ENCODE results near the gene ARHGAP25.
A peak's percentile ranks its signal among the peaks of the same experiment; 100 is the strongest.

Gene ARHGAP25

GRCh38 chr2:68767031-68767961 is 32.7 kb downstream of the ARHGAP25 start:
- DNase-seq (ENCODE audit: low spot score): peak; percentile 65

- DNase-seq (ENCODE audit: low spot score): no peak
These were observed 33.4 kb downstream of the ARHGAP25 start for GRCh38 chr2:68767996-68768395.

GRCh38 chr2:68768461-68768860 is 33.9 kb downstream of the ARHGAP25 start:
- peak; percentile 26 for DNase-seq (ENCODE audit: low spot score)

- no peak for DNase-seq (ENCODE audit: low spot score)
These were observed 34.3 kb downstream of the ARHGAP25 start for GRCh38 chr2:68768951-68769350.

- no peak for DNase-seq (ENCODE audit: low spot score)
These were observed 35.1 kb downstream of the ARHGAP25 start for GRCh38 chr2:68769586-68770270.

GRCh38 chr2:68770271-68771111 is 35.9 kb downstream of the ARHGAP25 start:
- peak; percentile 28 for DNase-seq (ENCODE audit: low spot score)

- no peak for DNase-seq (ENCODE audit: low spot score)
These were observed 36.7 kb downstream of the ARHGAP25 start for GRCh38 chr2:68771211-68771751.

- no peak for DNase-seq (ENCODE audit: low spot score)
These were observed 37.5 kb downstream of the ARHGAP25 start for GRCh38 chr2:68772109-68772508.

- peak; percentile 65 for DNase-seq (ENCODE audit: low spot score)
These were observed 40.1 kb downstream of the ARHGAP25 start for GRCh38 chr2:68774569-68775271.

- DNase-seq (ENCODE audit: low spot score): no peak
These were observed 40.7 kb downstream of the ARHGAP25 start for GRCh38 chr2:68775272-68775842.

- no peak for DNase-seq (ENCODE audit: low spot score)
These were observed 41.5 kb downstream of the ARHGAP25 start for GRCh38 chr2:68776124-68776523.

- DNase-seq (ENCODE audit: low spot score): no peak
These were observed 45.0 kb downstream of the ARHGAP25 start for GRCh38 chr2:68779595-68779994.

GRCh38 chr2:68784188-68784587 is 49.6 kb downstream of the ARHGAP25 start:
- no peak for DNase-seq (ENCODE audit: low spot score)

GRCh38 chr2:68784915-68785314 is 50.3 kb downstream of the ARHGAP25 start:
- no peak for DNase-seq (ENCODE audit: low spot score)

- DNase-seq (ENCODE audit: low spot score): no peak
These were observed 52.7 kb downstream of the ARHGAP25 start for GRCh38 chr2:68787356-68787755.

- peak; percentile 90 for DNase-seq (ENCODE audit: low spot score)
These were observed 55.0 kb downstream of the ARHGAP25 start for GRCh38 chr2:68789603-68790002.

GRCh38 chr2:68790600-68790999 is 56.0 kb downstream of the ARHGAP25 start:
- DNase-seq (ENCODE audit: low spot score): no peak

- DNase-seq (ENCODE audit: low spot score): no peak
These were observed 57.3 kb downstream of the ARHGAP25 start for GRCh38 chr2:68791914-68792313.

- DNase-seq (ENCODE audit: low spot score): no peak
These were observed 58.1 kb downstream of the ARHGAP25 start for GRCh38 chr2:68792751-68793150.

- no peak for DNase-seq (ENCODE audit: low spot score)
These were observed 61.8 kb downstream of the ARHGAP25 start for GRCh38 chr2:68796295-68796905.

GRCh38 chr2:68798569-68798968 is 64.0 kb downstream of the ARHGAP25 start:
- no peak for DNase-seq (ENCODE audit: low spot score)
